ENCODE measurements around the gene CDADC1. TPM values are rescaled to one million over a fixed set of nuclear protein-coding genes. Genes with fewer than 3 reads are reported as not detected.

CDADC1 gene
- total and polyA plus RNA-seq, 2 of the 13 experiments (the other 11 are each of a cell fraction or from before 2014, with no cell fraction given), result 2.4 to 9.0 TPM

DNA sequence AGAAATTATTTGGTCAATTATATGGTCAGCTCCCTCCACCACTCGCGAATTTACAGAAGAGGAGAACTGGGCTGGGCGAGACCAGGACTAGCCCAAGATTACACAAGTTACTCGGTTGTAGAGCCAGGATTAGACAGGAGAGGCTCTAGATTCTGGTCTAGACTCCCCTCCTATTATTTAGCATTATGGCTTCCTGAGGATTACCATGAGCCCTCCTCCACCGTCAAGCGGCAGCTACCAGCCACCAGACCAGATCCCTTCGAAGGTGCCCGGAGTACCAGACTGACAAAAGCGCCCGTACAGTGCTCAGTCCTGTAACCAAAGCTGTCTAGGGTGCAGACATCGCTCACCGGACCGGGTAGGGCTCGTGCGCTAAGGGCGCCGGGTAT is 28.1 kb upstream of the CDADC1 start (continued):
- TF ChIP-seq, protein P1, sequence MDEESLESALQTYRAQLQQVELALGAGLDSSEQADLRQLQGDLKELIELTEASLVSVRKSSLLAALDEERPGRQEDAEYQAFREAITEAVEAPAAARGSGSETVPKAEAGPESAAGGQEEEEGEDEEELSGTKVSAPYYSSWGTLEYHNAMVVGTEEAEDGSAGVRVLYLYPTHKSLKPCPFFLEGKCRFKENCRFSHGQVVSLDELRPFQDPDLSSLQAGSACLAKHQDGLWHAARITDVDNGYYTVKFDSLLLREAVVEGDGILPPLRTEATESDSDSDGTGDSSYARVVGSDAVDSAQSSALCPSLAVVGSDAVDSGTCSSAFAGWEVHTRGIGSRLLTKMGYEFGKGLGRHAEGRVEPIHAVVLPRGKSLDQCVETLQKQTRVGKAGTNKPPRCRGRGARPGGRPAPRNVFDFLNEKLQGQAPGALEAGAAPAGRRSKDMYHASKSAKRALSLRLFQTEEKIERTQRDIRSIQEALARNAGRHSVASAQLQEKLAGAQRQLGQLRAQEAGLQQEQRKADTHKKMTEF (CRISPR knock-in tag; IDR thresholded peaks at IDR 0.05), result peak; percentile 13; the same call in 1 of the 2 replicates
- TF ChIP-seq, protein P2, sequence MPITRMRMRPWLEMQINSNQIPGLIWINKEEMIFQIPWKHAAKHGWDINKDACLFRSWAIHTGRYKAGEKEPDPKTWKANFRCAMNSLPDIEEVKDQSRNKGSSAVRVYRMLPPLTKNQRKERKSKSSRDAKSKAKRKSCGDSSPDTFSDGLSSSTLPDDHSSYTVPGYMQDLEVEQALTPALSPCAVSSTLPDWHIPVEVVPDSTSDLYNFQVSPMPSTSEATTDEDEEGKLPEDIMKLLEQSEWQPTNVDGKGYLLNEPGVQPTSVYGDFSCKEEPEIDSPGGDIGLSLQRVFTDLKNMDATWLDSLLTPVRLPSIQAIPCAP (CRISPR knock-in tag; IDR thresholded peaks at IDR 0.05; ENCODE audit: low read depth), result no peak
- TF ChIP-seq ZBTB3 (CRISPR knock-in tag; IDR thresholded peaks at IDR 0.05; ENCODE audit: borderline replicate concordance, low read depth) (no peak), ZNF557 (CRISPR knock-in tag; IDR thresholded peaks at IDR 0.05) (0 out of 2 replicates have a peak, but pooled peaks have one; percentile 16), RARA (CRISPR knock-in tag; IDR thresholded peaks at IDR 0.05) (no peak), KDM5B (CRISPR knock-in tag; IDR thresholded peaks at IDR 0.05; ENCODE audit: borderline replicate concordance) (0 out of 2 replicates have a peak, but pooled peaks have one; percentile 25), PTBP1 (IDR thresholded peaks at IDR 0.05; ENCODE audit: low read depth, low read length, poor library complexity, severe bottlenecking) (no peak), ZNF891 (CRISPR knock-in tag; IDR thresholded peaks at IDR 0.05) (peak; percentile 32; the same call in 1 of the 2 replicates)
- TF ChIP-seq, protein P3, sequence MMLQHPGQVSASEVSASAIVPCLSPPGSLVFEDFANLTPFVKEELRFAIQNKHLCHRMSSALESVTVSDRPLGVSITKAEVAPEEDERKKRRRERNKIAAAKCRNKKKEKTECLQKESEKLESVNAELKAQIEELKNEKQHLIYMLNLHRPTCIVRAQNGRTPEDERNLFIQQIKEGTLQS (CRISPR knock-in tag; IDR thresholded peaks at IDR 0.05), result 0 out of 2 replicates have a peak, but pooled peaks have one; percentile 27
- TF ChIP-seq, protein P4, sequence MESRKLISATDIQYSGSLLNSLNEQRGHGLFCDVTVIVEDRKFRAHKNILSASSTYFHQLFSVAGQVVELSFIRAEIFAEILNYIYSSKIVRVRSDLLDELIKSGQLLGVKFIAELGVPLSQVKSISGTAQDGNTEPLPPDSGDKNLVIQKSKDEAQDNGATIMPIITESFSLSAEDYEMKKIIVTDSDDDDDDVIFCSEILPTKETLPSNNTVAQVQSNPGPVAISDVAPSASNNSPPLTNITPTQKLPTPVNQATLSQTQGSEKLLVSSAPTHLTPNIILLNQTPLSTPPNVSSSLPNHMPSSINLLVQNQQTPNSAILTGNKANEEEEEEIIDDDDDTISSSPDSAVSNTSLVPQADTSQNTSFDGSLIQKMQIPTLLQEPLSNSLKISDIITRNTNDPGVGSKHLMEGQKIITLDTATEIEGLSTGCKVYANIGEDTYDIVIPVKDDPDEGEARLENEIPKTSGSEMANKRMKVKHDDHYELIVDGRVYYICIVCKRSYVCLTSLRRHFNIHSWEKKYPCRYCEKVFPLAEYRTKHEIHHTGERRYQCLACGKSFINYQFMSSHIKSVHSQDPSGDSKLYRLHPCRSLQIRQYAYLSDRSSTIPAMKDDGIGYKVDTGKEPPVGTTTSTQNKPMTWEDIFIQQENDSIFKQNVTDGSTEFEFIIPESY (CRISPR knock-in tag; IDR thresholded peaks at IDR 0.05), result 0 out of 2 replicates have a peak, but pooled peaks have one; percentile 38

All from HepG2 (cell line).